GM10248 (cell line): ENCODE data around the gene ST3GAL3.

ENCODE experiments used
- CTCF ChIA-PET: fragments of 300-600 bp; sonication (Branson Sonifier 250); formaldehyde crosslinking; extraction: SDS; loops from one replicate; lab custom pipeline; 2021; ENCODE audit warnings: antibody characterized with exemption; lab: Yijun Ruan, JAX
- POLR2A ChIA-PET: fragments of 350-650 bp; sonication (Branson Sonifier 250); formaldehyde crosslinking; extraction: SDS; loops from one replicate; lab custom pipeline; 2020; ENCODE audit warnings: antibody characterized with exemption; lab: Yijun Ruan, JAX
- DNase-seq: peaks from one replicate; pipeline ENCODE4 v3.0.0; 2012; ENCODE audit errors: extremely low spot score
- CTCF ChIP-seq: IDR thresholded peaks from 2 replicates; pipeline ENCODE4 v1.5.1; 2012; ENCODE audit warnings: mild to moderate bottlenecking, low read depth; ENCODE audit errors: extremely low read depth, missing control alignments, control extremely low read depth

ST3GAL3 gene

GRCh38 chr1:43879414-43879813, 172.1 kb downstream of the ST3GAL3 start:
- TF ChIP-seq CTCF, result no peak
- no peak for DNase-seq
- ChIA-PET POLR2A (no interaction called here), CTCF (interaction anchor here (1.1 kb wide), 1 partner anchor 11 kb away, joined by 3 read pairs; no protein-coding TSS in a partner anchor)

DNA sequence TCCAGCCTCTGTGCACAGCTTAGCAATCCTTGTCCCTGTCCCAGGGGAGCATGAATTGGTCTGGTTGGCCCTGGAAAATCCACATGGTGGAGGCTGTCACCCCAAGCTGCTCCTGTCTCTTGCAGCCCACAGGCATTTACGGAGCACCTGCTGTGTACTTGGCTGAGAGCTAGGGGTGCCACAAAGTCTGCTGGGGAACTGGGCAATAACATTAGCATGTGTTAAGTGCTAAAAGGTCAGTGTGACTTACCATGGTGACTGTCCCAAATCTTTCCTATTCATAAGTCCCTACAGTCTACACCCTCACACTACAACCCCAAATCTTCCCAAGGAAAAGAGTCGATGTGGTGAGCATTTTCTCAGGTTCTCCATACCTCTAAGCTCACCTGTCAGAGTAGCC, 172.7 kb downstream of the ST3GAL3 start:
- CTCF ChIA-PET, result interaction anchor here (1.3 to 1.6 kb wide), 2 partner anchors 55 to 116 kb away, joined by 3 to 5 read pairs; no protein-coding TSS in a partner anchor
- no peak for DNase-seq

DNA sequence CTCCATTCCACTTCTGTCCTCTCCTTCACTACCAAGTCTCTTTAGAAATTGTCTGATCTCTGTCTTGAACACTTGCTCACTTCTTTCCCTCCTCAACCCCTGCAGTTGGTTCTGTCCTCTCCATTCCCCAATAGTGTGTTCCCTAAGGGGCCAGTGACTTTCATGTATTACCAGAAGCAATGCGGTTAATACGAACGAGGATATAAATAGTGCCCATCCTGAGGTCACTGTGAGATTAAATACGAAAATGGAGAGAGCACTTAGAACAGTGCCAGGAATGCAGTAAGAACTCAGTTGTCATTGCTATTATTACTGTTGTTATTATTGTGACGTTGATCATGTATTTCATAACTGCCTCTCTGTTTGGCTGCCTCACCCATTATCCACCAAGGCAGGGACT, 173.3 kb downstream of the ST3GAL3 start:
- no peak for DNase-seq
- CTCF ChIA-PET, result interaction anchor here (1.0 to 1.6 kb wide), 4 partner anchors 9 to 116 kb away, joined by 3 to 5 read pairs (median 4); no protein-coding TSS in a partner anchor

More for the DNA sequence above, 172.7 kb downstream of the ST3GAL3 start:
- TF ChIP-seq CTCF, result no peak
- POLR2A ChIA-PET, result no interaction called here

GRCh38 chr1:43881415-43881814, 174.1 kb downstream of the ST3GAL3 start:
- DNase-seq, result no peak
- ChIA-PET CTCF (interaction anchor here (1.0 to 1.6 kb wide), 3 partner anchors 9 to 53 kb away, joined by 3 to 5 read pairs (median 4); no protein-coding TSS in a partner anchor), POLR2A (no interaction called here)
- TF ChIP-seq CTCF, result no peak

More for the DNA sequence above, 173.3 kb downstream of the ST3GAL3 start:
- no peak for TF ChIP-seq CTCF
- POLR2A ChIA-PET, result no interaction called here

DNA sequence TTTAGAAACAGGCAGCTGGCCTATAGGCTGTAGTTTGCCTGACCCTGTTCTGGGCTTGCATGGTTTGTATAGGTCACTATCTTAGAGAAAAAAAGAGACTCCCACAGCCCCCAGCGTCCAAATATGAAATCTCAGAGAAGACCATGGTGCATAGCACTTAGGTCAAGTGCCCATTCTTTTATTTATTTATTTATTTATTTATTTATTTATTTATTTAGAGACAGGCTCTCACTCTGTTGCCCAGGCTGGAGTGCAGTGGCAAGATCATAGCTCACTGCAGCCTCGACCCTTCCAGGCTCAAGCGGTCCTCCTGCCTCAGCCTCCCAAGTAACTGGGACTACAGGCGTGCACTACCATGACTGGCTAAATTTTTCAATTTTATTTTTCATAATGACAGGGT, 175.4 kb downstream of the ST3GAL3 start:
- POLR2A ChIA-PET, result no interaction called here
- no peak for DNase-seq
- TF ChIP-seq CTCF, result no peak
- CTCF ChIA-PET, result interaction anchor here (1.2 to 1.5 kb wide), 2 partner anchors 51 to 119 kb away, joined by 3 to 7 read pairs; partner anchors contain the start of gene ARTN

- no peak for TF ChIP-seq CTCF
- no peak for DNase-seq
- POLR2A ChIA-PET, result no interaction called here
- CTCF ChIA-PET, result interaction anchor here (1.4 to 1.6 kb wide), 4 partner anchors 8 to 119 kb away, joined by 3 to 7 read pairs (median 4); partner anchors contain the start of gene ARTN
Measured at GRCh38 chr1:43883321-43883720, 176.0 kb downstream of the ST3GAL3 start.
